Kidney glomerular epithelial cell (primary cell): Measurements from ENCODE around the gene NADK2.
"Not testable (repeated sequence)": the region's sequence is repeated elsewhere in the genome, so short reads cannot be mapped to it uniquely, and the experiment has no call there.

ENCODE experiments used
- DNase-seq: peaks from one replicate; lab custom pipeline; 2025; lab: John Stamatoyannopoulos, UW

NADK2 gene

GRCh38 chr5:36206913-36207312 lies 34.8 kb downstream of the NADK2 start:
- no peak for DNase-seq

DNA sequence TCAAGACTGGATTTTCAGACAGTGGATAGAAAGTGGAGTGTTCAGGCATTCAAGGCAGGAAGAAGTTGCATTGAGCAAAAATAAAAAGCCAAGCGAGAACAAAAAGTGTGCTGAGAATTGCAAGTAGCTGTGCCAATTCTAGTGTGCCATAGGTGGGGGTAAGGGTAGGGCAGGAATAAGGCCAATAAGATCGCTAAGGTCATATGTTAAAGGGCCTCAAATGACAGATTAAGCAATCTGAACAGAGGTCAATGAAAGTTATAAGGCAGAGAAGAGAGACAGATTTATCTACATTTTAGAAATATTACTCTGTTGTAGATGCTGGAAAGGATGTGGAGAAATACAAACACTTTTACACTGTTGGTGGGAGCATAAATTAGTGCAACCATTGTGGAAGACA lies 36.4 kb downstream of the NADK2 start:
- no peak for DNase-seq

DNA sequence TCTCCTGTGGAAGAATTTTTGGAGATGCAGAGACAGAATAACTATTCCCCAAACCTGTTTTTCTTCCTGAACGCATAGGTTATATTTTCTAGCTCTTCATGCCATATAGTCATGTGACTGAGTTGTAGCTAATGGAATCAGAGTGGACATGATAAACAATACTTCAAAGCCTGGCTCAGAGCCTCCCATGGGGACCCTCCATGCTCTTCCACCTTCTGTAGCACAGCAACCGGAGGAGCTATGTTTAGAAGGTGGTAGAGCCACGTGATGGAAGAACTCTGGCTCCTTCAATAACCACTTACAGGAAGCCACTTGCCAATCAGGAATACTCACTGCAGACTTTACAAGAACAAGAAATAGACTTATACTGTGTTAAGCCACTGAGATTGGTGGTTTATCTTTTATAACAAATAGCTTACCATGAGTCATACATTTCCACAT lies 39.2 kb downstream of the NADK2 start:
- no peak for DNase-seq

GRCh38 chr5:36200513-36200912 lies 41.2 kb downstream of the NADK2 start:
- DNase-seq = no peak

GRCh38 chr5:36199620-36200019 lies 42.1 kb downstream of the NADK2 start:
- no peak for DNase-seq

GRCh38 chr5:36198783-36199182 lies 42.9 kb downstream of the NADK2 start:
- not testable (repeated sequence) for DNase-seq

GRCh38 chr5:36198281-36198680 lies 43.4 kb downstream of the NADK2 start:
- no peak for DNase-seq

- DNase-seq = no peak
Observed at GRCh38 chr5:36193746-36194145, 48.0 kb downstream of the NADK2 start.

DNA sequence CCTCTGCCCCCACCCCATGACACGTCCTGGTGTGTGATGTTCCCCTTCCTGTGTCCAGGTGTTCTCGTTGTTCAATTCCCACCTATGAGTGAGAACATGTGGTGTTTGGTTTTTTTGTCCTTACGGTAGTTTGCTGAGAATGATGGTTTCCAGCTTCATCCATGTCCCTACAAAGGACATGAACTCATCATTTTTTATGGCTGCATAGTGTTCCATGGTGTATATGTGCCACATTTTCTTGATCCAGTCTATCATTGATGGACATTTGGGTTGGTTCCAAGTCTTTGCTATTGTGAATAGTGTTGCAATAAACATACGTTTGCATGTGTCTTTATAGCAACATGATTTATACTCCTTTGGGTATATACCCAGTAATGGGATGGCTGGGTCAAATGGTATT lies 57.3 kb downstream of the NADK2 start:
- DNase-seq = not testable (repeated sequence)

- no peak for DNase-seq
Observed at GRCh38 chr5:36181774-36182173, 60.0 kb downstream of the NADK2 start.

DNA sequence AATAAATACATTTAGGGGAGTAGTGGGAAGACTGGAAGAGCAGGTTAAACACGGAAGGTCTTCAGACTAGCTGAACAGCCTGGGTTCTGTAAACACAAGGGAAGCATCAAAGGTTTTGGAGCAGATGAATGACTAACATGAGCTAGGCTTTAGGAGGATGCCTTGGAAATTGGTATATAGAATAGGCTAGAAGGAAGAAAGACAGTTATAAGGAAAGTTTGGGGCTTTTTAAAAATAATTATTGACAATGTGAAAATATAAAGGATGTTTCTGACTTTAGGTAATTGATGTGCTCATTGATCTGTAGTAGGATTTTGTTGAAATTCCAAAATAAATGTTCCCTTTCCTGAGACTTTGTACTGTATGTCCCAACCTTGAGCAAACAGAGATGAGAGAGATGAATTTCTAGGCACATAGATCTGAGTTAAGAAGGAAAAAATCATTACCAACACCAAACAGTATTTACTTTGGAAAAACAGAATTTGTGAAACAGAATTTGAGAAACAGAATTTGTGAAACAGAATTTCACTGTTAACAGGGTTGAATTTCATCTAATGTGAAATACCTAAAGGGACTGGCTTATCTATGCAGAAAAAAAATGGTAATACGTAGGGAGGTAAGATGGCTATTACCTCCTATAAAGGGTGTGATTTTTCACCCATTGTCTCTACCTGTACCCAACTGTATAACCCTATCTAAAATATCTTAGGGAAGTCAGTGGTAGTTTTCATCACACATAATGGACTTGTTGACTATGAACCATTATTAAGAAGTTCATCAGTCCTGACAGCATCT lies 61.0 kb downstream of the NADK2 start:
- no peak for DNase-seq

GRCh38 chr5:36179950-36180349 lies 61.8 kb downstream of the NADK2 start:
- no peak for DNase-seq

GRCh38 chr5:36178524-36178890 lies 63.2 kb downstream of the NADK2 start:
- DNase-seq = no peak

GRCh38 chr5:36177715-36178523 lies 63.8 kb downstream of the NADK2 start:
- DNase-seq = peak; percentile 58

- no peak for DNase-seq
Observed at GRCh38 chr5:36177154-36177553, 64.6 kb downstream of the NADK2 start.

GRCh38 chr5:36175043-36175442 lies 66.7 kb downstream of the NADK2 start:
- DNase-seq = no peak

GRCh38 chr5:36174119-36174518 lies 67.6 kb downstream of the NADK2 start:
- DNase-seq = no peak

DNA sequence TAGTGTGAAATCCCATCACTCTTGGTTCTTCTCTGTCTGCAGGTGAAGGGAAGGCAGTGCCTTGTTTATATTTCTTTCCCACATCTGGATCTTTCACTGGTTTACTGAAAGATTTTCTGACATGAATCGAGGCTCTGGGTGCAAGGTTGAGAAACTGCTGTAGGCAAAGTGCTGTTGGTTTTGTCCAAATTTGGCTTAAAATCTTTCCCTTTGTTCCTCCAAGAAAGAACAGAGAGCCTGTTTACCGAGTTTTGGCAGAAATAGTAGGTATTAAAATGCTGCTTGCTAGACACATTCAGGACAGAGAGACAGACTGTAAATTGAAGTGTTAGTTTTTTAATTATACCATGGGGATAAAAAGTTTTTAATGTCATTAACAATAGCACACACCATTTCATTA lies 68.3 kb downstream of the NADK2 start:
- DNase-seq = no peak

DNA sequence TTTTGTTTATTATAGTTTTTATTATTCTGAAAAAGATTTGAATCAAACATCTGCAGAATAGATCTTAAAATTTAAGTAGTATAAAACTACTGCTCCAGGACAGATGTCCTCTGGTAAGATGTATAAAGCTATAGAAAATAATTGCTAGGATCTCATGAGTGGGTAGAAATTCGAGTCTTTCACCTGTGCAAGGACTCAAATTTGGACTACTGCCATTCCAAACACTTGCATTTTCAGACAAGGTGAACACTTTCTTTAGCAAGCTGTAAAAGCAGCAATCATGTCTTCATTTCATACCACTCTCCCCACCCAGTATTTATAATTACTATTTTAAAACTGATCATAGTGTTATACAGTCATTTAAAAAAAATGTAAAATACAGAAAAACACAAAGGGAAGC lies 69.1 kb downstream of the NADK2 start:
- no peak for DNase-seq

DNA sequence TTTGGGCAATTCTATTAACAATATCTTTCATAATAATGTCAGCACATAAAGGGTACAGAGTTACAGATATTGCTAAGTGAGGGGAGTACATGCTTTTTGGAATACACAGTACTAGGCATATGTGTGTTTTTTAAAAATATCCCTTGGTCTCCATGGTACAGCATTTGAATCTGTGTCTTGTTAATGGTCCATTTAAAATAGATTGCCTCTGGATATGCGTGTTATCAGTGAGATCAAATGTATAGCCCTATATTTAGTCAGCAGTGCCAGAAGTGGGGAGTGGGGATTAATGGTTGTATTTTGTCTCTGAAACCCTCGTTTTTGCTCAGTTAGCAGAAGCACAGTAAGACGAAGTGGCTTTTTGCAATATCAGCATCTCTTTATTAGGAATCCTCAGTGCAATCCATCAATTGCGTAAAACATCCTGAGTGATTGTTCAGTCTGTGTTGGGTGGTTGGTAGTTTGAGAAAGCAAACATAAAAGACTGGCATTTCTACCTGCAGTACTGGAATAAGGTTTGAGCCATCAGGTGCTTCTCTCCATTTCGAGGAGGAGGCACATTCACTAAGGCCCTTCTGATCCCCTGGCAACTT lies 70.8 kb downstream of the NADK2 start:
- no peak for DNase-seq

DNA sequence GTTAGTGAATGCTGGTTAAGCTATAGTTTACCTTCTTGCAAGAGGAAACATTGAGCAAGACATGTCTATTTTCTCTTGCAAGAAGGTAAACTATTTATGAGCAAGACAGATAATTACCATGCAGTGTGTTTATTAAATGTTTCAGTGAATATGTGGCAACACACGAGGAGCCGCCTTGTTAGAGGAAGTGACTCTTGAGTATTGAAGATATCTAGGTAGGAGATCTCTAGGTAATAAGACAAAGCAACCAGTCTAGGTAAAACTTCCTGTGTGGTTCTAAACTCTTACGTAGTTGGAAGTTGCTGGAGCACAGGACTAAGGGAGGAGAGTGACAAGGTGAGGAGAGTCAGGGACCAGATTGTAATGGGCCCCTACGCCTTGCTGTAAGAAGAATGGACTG lies 73.0 kb downstream of the NADK2 start:
- no peak for DNase-seq

DNA sequence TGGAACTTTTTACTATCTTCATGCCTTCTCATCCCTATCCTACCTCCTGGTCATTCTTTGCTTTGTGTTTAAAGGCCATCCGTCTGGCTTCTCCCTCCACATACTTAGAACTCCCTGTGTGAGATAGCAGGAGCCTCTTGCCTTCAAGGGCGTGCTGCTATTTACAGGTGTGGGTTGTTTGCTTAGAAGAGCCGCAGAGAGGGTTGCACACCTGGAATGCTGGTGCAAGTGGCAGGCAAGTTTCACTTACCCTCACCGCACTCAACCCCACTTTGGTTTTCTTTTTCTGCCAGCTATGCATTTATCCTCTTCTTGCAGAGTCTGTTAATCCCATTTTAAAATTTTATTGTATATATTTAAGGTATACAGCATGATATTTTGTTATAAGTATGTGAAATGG lies 77.3 kb downstream of the NADK2 start:
- no peak for DNase-seq
